ENCODE data around the gene ALX4. TPM values are rescaled to one million over a fixed set of nuclear protein-coding genes. Genes with fewer than 3 reads are reported as not detected.

Gene ALX4
- total and polyA plus RNA-seq, 2 experiments from 2014 or later = not detected

DNA sequence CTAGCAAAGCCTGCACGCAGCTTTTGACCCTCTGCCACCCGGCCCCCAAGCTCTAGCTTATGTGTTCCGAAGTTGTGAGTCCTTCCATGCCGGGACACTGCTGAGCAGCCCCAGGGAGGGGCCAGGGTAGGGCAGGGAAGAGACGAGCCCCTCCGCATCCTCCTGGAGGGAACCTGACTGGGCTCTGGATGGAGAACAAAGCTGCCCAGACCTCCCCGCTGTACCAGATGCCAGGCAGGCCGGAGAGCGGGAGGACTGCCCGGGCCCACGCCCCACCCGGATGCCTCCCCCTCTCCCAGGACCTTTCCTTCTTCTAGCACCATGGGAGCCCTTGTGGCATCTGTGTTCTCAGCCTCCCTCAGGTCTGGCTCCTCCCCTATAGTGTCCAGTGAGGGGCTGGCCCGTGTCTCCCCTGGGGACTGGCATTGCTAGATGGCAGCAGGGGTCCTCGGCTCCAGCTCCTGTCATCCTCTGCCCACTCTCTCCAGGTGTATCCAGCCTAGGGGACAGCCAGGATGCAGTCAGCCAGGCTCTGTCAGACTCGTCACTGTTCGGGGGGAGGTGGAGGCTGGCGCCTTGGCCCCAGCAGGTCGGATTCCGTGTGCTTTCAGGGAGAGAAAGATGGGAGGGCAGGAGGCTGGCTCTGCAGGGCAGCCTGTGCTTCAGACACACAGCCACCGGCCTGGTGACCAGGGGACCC is 46.1 kb downstream of the ALX4 start (continued):
- TF ChIP-seq, protein P1, sequence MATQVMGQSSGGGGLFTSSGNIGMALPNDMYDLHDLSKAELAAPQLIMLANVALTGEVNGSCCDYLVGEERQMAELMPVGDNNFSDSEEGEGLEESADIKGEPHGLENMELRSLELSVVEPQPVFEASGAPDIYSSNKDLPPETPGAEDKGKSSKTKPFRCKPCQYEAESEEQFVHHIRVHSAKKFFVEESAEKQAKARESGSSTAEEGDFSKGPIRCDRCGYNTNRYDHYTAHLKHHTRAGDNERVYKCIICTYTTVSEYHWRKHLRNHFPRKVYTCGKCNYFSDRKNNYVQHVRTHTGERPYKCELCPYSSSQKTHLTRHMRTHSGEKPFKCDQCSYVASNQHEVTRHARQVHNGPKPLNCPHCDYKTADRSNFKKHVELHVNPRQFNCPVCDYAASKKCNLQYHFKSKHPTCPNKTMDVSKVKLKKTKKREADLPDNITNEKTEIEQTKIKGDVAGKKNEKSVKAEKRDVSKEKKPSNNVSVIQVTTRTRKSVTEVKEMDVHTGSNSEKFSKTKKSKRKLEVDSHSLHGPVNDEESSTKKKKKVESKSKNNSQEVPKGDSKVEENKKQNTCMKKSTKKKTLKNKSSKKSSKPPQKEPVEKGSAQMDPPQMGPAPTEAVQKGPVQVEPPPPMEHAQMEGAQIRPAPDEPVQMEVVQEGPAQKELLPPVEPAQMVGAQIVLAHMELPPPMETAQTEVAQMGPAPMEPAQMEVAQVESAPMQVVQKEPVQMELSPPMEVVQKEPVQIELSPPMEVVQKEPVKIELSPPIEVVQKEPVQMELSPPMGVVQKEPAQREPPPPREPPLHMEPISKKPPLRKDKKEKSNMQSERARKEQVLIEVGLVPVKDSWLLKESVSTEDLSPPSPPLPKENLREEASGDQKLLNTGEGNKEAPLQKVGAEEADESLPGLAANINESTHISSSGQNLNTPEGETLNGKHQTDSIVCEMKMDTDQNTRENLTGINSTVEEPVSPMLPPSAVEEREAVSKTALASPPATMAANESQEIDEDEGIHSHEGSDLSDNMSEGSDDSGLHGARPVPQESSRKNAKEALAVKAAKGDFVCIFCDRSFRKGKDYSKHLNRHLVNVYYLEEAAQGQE (IDR thresholded peaks at IDR 0.05; ENCODE audit: unreplicated experiment) = no peak
- TF ChIP-seq ZNF331 (CRISPR knock-in tag; IDR thresholded peaks at IDR 0.05; ENCODE audit: low read depth) = no peak
- no peak for TF ChIP-seq CREB1 (CRISPR knock-in tag; IDR thresholded peaks at IDR 0.05; ENCODE audit: low read depth)

DNA sequence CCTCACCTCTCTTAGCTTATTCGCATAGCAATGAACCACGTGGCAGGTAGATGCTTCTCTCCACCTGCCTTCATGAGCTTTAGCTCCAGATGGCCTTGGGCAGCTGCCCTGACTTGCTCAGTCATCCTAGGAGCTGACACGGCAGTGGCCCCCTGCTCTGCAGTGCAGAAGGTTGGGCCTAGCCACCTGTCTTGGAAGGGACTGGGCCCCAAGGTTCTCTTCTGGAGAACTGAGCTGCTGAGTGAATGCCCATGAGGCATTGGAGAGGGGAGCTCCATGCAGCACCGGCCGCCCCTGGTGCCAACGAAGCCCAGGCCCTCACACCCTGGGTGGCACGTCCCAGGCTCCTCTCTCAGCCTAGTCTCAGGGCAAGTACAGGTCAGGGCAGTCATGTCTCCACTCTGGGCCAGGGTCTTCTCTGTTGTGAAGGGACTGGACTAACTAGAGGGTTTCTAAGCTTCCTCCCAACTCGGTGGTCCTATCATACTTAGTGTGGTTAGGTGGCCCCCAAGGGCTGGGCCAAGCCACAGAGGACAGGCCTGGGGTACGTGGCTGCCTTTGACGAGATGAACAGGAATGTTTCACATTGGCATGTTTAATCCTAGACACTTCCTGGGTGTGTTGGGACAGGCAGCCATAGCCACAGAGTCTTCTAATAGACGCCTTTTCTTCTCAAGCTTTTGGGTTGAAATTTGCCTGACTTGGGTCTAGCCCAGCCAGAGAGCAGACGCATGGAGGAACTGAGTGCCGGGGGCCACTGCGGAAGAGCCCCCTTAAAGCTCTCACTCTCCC is 47.9 kb downstream of the ALX4 start:
- H3K4me3 ChIP-seq = no peak overlapping the region
- no peak for DNase-seq (ENCODE audit: low spot score)
- H3K36me3 ChIP-seq (ENCODE audit: insufficient read depth) = no peaks in the 10 kb centered on the region
- no peak for ATAC-seq
- H3K4me3 Mint-ChIP-seq = no peak overlapping the region
- H3K4me2 ChIP-seq = no peak overlapping the region
- no peak overlapping the region for H3K27ac Mint-ChIP-seq
- H4K20me1 ChIP-seq (replicated peaks; ENCODE audit: insufficient read depth) = no peaks in the 10 kb centered on the region
- H2AFZ ChIP-seq = no peak overlapping the region
- H3K27ac ChIP-seq (ENCODE audit: low read depth) = no peak overlapping the region
- peaks cover 6% of the 10 kb centered on the region for H3K27me3 Mint-ChIP-seq (ENCODE audit: insufficient read depth, low read depth, poor library complexity)
- H3K27me3 ChIP-seq (ENCODE audit: insufficient read depth) = no peaks in the 10 kb centered on the region
- H3K79me2 ChIP-seq (replicated peaks; ENCODE audit: insufficient read depth) = no peaks in the 10 kb centered on the region
- no peaks in the 10 kb centered on the region for H3F3A ChIP-seq (replicated peaks; ENCODE audit: low read depth)
- no peaks in the 10 kb centered on the region for H3K4me1 ChIP-seq (ENCODE audit: insufficient read depth)
- no peaks in the 10 kb centered on the region for H3K9me3 Mint-ChIP-seq
- H3K9me2 ChIP-seq (ENCODE audit: insufficient read depth) = no peaks in the 10 kb centered on the region
- no peaks in the 10 kb centered on the region; the same call in 2 of the 3 replicates for H3K36me3 Mint-ChIP-seq (ENCODE audit: low read depth)
- no peaks in the 10 kb centered on the region; the same call in 1 of the 3 replicates for H3K4me1 Mint-ChIP-seq
- TF ChIP-seq, protein P1 (IDR thresholded peaks at IDR 0.05; ENCODE audit: unreplicated experiment) = no peak
- TF ChIP-seq, protein P2, sequence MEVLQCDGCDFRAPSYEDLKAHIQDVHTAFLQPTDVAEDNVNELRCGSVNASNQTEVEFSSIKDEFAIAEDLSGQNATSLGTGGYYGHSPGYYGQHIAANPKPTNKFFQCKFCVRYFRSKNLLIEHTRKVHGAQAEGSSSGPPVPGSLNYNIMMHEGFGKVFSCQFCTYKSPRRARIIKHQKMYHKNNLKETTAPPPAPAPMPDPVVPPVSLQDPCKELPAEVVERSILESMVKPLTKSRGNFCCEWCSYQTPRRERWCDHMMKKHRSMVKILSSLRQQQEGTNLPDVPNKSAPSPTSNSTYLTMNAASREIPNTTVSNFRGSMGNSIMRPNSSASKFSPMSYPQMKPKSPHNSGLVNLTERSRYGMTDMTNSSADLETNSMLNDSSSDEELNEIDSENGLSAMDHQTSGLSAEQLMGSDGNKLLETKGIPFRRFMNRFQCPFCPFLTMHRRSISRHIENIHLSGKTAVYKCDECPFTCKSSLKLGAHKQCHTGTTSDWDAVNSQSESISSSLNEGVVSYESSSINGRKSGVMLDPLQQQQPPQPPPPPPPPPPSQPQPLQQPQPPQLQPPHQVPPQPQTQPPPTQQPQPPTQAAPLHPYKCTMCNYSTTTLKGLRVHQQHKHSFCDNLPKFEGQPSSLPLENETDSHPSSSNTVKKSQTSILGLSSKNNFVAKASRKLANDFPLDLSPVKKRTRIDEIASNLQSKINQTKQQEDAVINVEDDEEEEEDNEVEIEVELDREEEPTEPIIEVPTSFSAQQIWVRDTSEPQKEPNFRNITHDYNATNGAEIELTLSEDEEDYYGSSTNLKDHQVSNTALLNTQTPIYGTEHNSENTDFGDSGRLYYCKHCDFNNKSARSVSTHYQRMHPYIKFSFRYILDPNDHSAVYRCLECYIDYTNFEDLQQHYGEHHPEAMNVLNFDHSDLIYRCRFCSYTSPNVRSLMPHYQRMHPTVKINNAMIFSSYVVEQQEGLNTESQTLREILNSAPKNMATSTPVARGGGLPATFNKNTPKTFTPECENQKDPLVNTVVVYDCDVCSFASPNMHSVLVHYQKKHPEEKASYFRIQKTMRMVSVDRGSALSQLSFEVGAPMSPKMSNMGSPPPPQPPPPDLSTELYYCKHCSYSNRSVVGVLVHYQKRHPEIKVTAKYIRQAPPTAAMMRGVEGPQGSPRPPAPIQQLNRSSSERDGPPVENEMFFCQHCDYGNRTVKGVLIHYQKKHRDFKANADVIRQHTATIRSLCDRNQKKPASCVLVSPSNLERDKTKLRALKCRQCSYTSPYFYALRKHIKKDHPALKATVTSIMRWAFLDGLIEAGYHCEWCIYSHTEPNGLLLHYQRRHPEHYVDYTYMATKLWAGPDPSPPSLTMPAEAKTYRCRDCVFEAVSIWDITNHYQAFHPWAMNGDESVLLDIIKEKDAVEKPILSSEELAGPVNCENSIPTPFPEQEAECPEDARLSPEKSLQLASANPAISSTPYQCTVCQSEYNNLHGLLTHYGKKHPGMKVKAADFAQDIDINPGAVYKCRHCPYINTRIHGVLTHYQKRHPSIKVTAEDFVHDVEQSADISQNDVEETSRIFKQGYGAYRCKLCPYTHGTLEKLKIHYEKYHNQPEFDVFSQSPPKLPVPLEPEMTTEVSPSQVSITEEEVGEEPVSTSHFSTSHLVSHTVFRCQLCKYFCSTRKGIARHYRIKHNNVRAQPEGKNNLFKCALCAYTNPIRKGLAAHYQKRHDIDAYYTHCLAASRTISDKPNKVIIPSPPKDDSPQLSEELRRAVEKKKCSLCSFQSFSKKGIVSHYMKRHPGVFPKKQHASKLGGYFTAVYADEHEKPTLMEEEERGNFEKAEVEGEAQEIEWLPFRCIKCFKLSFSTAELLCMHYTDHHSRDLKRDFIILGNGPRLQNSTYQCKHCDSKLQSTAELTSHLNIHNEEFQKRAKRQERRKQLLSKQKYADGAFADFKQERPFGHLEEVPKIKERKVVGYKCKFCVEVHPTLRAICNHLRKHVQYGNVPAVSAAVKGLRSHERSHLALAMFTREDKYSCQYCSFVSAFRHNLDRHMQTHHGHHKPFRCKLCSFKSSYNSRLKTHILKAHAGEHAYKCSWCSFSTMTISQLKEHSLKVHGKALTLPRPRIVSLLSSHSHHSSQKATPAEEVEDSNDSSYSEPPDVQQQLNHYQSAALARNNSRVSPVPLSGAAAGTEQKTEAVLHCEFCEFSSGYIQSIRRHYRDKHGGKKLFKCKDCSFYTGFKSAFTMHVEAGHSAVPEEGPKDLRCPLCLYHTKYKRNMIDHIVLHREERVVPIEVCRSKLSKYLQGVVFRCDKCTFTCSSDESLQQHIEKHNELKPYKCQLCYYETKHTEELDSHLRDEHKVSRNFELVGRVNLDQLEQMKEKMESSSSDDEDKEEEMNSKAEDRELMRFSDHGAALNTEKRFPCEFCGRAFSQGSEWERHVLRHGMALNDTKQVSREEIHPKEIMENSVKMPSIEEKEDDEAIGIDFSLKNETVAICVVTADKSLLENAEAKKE (CRISPR knock-in tag; IDR thresholded peaks at IDR 0.05) = no peak
- TF ChIP-seq CREB1 (CRISPR knock-in tag; IDR thresholded peaks at IDR 0.05; ENCODE audit: low read depth) (no peak), STAT1 (IDR thresholded peaks at IDR 0.05; ENCODE audit: unreplicated experiment) (no peak)
- TF ChIP-seq, protein P3, sequence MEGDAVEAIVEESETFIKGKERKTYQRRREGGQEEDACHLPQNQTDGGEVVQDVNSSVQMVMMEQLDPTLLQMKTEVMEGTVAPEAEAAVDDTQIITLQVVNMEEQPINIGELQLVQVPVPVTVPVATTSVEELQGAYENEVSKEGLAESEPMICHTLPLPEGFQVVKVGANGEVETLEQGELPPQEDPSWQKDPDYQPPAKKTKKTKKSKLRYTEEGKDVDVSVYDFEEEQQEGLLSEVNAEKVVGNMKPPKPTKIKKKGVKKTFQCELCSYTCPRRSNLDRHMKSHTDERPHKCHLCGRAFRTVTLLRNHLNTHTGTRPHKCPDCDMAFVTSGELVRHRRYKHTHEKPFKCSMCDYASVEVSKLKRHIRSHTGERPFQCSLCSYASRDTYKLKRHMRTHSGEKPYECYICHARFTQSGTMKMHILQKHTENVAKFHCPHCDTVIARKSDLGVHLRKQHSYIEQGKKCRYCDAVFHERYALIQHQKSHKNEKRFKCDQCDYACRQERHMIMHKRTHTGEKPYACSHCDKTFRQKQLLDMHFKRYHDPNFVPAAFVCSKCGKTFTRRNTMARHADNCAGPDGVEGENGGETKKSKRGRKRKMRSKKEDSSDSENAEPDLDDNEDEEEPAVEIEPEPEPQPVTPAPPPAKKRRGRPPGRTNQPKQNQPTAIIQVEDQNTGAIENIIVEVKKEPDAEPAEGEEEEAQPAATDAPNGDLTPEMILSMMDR (conservative IDR thresholded peaks at IDR 0.05; ENCODE audit: low read depth in 2 of 2) = no peak

Measured in GM23338 (cell line).